Measurements from ENCODE around the gene DYNC2H1. TPM values are rescaled to one million over a fixed set of nuclear protein-coding genes. Genes with fewer than 3 reads are reported as not detected.
"Not testable (repeated sequence)": the region's sequence is repeated elsewhere in the genome, so short reads cannot be mapped to it uniquely, and the experiment has no call there.

Gene DYNC2H1
- polyA plus RNA-seq, 1 donor, result 10.2 TPM

- Histone ChIP-seq H3K36me3 (ENCODE audit: control insufficient read depth, insufficient read depth, low read length) (peaks cover 3% of the 10 kb centered on the region), H3K27me3 (ENCODE audit: control insufficient read depth, insufficient read depth, low read length) (no peaks in the 10 kb centered on the region), H3K9me3 (ENCODE audit: control insufficient read depth, low read depth, low read length) (no peaks in the 10 kb centered on the region), H3K4me3 (ENCODE audit: low read length) (no peak overlapping the region), H3K27ac (ENCODE audit: low read length) (no peak overlapping the region), H3K4me1 (ENCODE audit: control insufficient read depth, insufficient read depth, low read length) (no peaks in the 10 kb centered on the region)
- WGBS (ENCODE audit: insufficient coverage, low lambda C conversion rate), result 90% methylated on average over 2 of the region's 4 CpGs
- no peak for DNase-seq
Measured at GRCh38 chr11:103114836-103115235, 5.6 kb downstream of the DYNC2H1 start.

GRCh38 chr11:103125462-103125861, 16.2 kb downstream of the DYNC2H1 start:
- no peak for DNase-seq
- H3K27me3 ChIP-seq (ENCODE audit: control insufficient read depth, insufficient read depth, low read length), result no peaks in the 10 kb centered on the region
- no peak overlapping the region for H3K27ac ChIP-seq (ENCODE audit: low read length)
- peaks cover 17% of the 10 kb centered on the region for H3K36me3 ChIP-seq (ENCODE audit: control insufficient read depth, insufficient read depth, low read length)
- no peaks in the 10 kb centered on the region for H3K9me3 ChIP-seq (ENCODE audit: control insufficient read depth, low read depth, low read length)
- no peak overlapping the region for H3K4me3 ChIP-seq (ENCODE audit: low read length)
- no peaks in the 10 kb centered on the region for H3K4me1 ChIP-seq (ENCODE audit: control insufficient read depth, insufficient read depth, low read length)

GRCh38 chr11:103141986-103142385, 32.8 kb downstream of the DYNC2H1 start:
- not testable (repeated sequence) for DNase-seq; H3K27ac ChIP-seq (ENCODE audit: low read length); H3K9me3 ChIP-seq (ENCODE audit: control insufficient read depth, low read depth, low read length); H3K36me3 ChIP-seq (ENCODE audit: control insufficient read depth, insufficient read depth, low read length); H3K4me3 ChIP-seq (ENCODE audit: low read length); H3K4me1 ChIP-seq (ENCODE audit: control insufficient read depth, insufficient read depth, low read length); H3K27me3 ChIP-seq (ENCODE audit: control insufficient read depth, insufficient read depth, low read length)
- no CpG with 5 or more reads among the region's 13 CpGs for WGBS (ENCODE audit: insufficient coverage, low lambda C conversion rate)

- H3K27me3 ChIP-seq (ENCODE audit: control insufficient read depth, insufficient read depth, low read length), result no peaks in the 10 kb centered on the region
- no peaks in the 10 kb centered on the region for H3K4me1 ChIP-seq (ENCODE audit: control insufficient read depth, insufficient read depth, low read length)
- H3K9me3 ChIP-seq (ENCODE audit: control insufficient read depth, low read depth, low read length), result no peaks in the 10 kb centered on the region
- H3K4me3 ChIP-seq (ENCODE audit: low read length), result no peak overlapping the region
- no peak overlapping the region for H3K27ac ChIP-seq (ENCODE audit: low read length)
- no peaks in the 10 kb centered on the region for H3K36me3 ChIP-seq (ENCODE audit: control insufficient read depth, insufficient read depth, low read length)
- DNase-seq, result no peak
Measured at GRCh38 chr11:103147627-103148026, 38.4 kb downstream of the DYNC2H1 start.

- no peak overlapping the region for H3K4me3 ChIP-seq (ENCODE audit: low read length)
- no peak overlapping the region for H3K27ac ChIP-seq (ENCODE audit: low read length)
- H3K36me3 ChIP-seq (ENCODE audit: control insufficient read depth, insufficient read depth, low read length), result no peaks in the 10 kb centered on the region
- no peaks in the 10 kb centered on the region for H3K27me3 ChIP-seq (ENCODE audit: control insufficient read depth, insufficient read depth, low read length)
- H3K4me1 ChIP-seq (ENCODE audit: control insufficient read depth, insufficient read depth, low read length), result no peaks in the 10 kb centered on the region
- DNase-seq, result no peak
- H3K9me3 ChIP-seq (ENCODE audit: control insufficient read depth, low read depth, low read length), result no peaks in the 10 kb centered on the region
- 100% methylated on average over 3 of the region's 3 CpGs for WGBS (ENCODE audit: insufficient coverage, low lambda C conversion rate)
Measured at GRCh38 chr11:103157542-103157941, 48.3 kb downstream of the DYNC2H1 start.

GRCh38 chr11:103164093-103164796, 55.0 kb downstream of the DYNC2H1 start:
- Histone ChIP-seq H3K4me1 (ENCODE audit: control insufficient read depth, insufficient read depth, low read length) (peaks cover 5% of the 10 kb centered on the region), H3K27ac (ENCODE audit: low read length) (no peak overlapping the region), H3K4me3 (ENCODE audit: low read length) (no peak overlapping the region), H3K27me3 (ENCODE audit: control insufficient read depth, insufficient read depth, low read length) (no peaks in the 10 kb centered on the region), H3K9me3 (ENCODE audit: control insufficient read depth, low read depth, low read length) (peaks cover 3% of the 10 kb centered on the region), H3K36me3 (ENCODE audit: control insufficient read depth, insufficient read depth, low read length) (peaks cover 6% of the 10 kb centered on the region)
- 14% methylated on average over 1 of the region's 2 CpGs for WGBS (ENCODE audit: insufficient coverage, low lambda C conversion rate)
- peak in 1 of 2 donors; percentile 18 for DNase-seq

GRCh38 chr11:103167166-103167565, 57.9 kb downstream of the DYNC2H1 start:
- Histone ChIP-seq H3K4me3 (ENCODE audit: low read length) (no peak overlapping the region), H3K9me3 (ENCODE audit: control insufficient read depth, low read depth, low read length) (peaks cover 3% of the 10 kb centered on the region), H3K27me3 (ENCODE audit: control insufficient read depth, insufficient read depth, low read length) (no peaks in the 10 kb centered on the region), H3K36me3 (ENCODE audit: control insufficient read depth, insufficient read depth, low read length) (peaks cover 6% of the 10 kb centered on the region), H3K27ac (ENCODE audit: low read length) (peak overlapping the region; percentile 27), H3K4me1 (ENCODE audit: control insufficient read depth, insufficient read depth, low read length) (peaks cover 5% of the 10 kb centered on the region)
- WGBS (ENCODE audit: insufficient coverage, low lambda C conversion rate), result 60% methylated on average over 1 of the region's 4 CpGs
- DNase-seq, result peak; percentile 44 to 71

- 97% methylated on average over 3 of the region's 4 CpGs for WGBS (ENCODE audit: insufficient coverage, low lambda C conversion rate)
- no peak for DNase-seq
Measured at GRCh38 chr11:103170865-103171264, 61.6 kb downstream of the DYNC2H1 start.

GRCh38 chr11:103175461-103176129, 66.4 kb downstream of the DYNC2H1 start:
- DNase-seq, result no peak
- H3K27me3 ChIP-seq (ENCODE audit: control insufficient read depth, insufficient read depth, low read length), result no peaks in the 10 kb centered on the region
- H3K9me3 ChIP-seq (ENCODE audit: control insufficient read depth, low read depth, low read length), result no peaks in the 10 kb centered on the region
- H3K4me3 ChIP-seq (ENCODE audit: low read length), result no peak overlapping the region
- WGBS (ENCODE audit: insufficient coverage, low lambda C conversion rate), result 100% methylated on average over 1 of the region's 2 CpGs
- peaks cover 3% of the 10 kb centered on the region for H3K36me3 ChIP-seq (ENCODE audit: control insufficient read depth, insufficient read depth, low read length)
- H3K27ac ChIP-seq (ENCODE audit: low read length), result no peak overlapping the region
- H3K4me1 ChIP-seq (ENCODE audit: control insufficient read depth, insufficient read depth, low read length), result peaks cover 2% of the 10 kb centered on the region

More at GRCh38 chr11:103170865-103171264, 61.6 kb downstream of the DYNC2H1 start:
- H3K4me1 ChIP-seq (ENCODE audit: control insufficient read depth, insufficient read depth, low read length), result peaks cover 2% of the 10 kb centered on the region
- H3K27ac ChIP-seq (ENCODE audit: low read length), result no peak overlapping the region
- peaks cover 3% of the 10 kb centered on the region for H3K9me3 ChIP-seq (ENCODE audit: control insufficient read depth, low read depth, low read length)
- no peaks in the 10 kb centered on the region for H3K27me3 ChIP-seq (ENCODE audit: control insufficient read depth, insufficient read depth, low read length)
- H3K36me3 ChIP-seq (ENCODE audit: control insufficient read depth, insufficient read depth, low read length), result peaks cover 3% of the 10 kb centered on the region
- H3K4me3 ChIP-seq (ENCODE audit: low read length), result no peak overlapping the region

GRCh38 chr11:103183981-103184611, 74.9 kb downstream of the DYNC2H1 start:
- H3K9me3 ChIP-seq (ENCODE audit: control insufficient read depth, low read depth, low read length), result no peaks in the 10 kb centered on the region
- H3K36me3 ChIP-seq (ENCODE audit: control insufficient read depth, insufficient read depth, low read length), result peaks cover 4% of the 10 kb centered on the region
- H3K4me1 ChIP-seq (ENCODE audit: control insufficient read depth, insufficient read depth, low read length), result no peaks in the 10 kb centered on the region
- WGBS (ENCODE audit: insufficient coverage, low lambda C conversion rate), result no CpG with 5 or more reads among the region's 3 CpGs
- H3K27ac ChIP-seq (ENCODE audit: low read length), result no peak overlapping the region
- H3K4me3 ChIP-seq (ENCODE audit: low read length), result no peak overlapping the region
- no peaks in the 10 kb centered on the region for H3K27me3 ChIP-seq (ENCODE audit: control insufficient read depth, insufficient read depth, low read length)
- DNase-seq, result no peak

All from large intestine (tissue), 3 donors.